H1 (cell line): ENCODE measurements around the gene DIDO1. TPM values are rescaled to one million over a fixed set of nuclear protein-coding genes. Genes with fewer than 3 reads are reported as not detected.

ENCODE experiments used
- ASH2L ChIP-seq: fragments of 200-600, 300-600 bp; sonication (generic); IDR thresholded peaks from one replicate; pipeline ENCODE4 v1.7.1; 2017; ENCODE audit warnings: low read length
- EP300 ChIP-seq, 2 experiments: IDR thresholded peaks; 1 replicate in 1 of 2; 2 replicates in 1 of 2; pipeline ENCODE4 v1.6.1; 2011 to 2012; ENCODE audit warnings: low read depth in 2 of 2, low read length in 2 of 2, mild to moderate bottlenecking in 2 of 2, borderline replicate concordance in 1 of 2, inconsistent platforms in 1 of 2, moderate library complexity in 1 of 2
- KDM1A ChIP-seq: fragments of 200-600, 300-600 bp; sonication (generic); IDR thresholded peaks from 2 replicates; pipeline ENCODE4 v1.7.1; 2016; ENCODE audit warnings: mild to moderate bottlenecking, low read length, borderline replicate concordance
- TAF7 ChIP-seq: optimal IDR thresholded peaks from 2 replicates; pipeline ENCODE3; 2011; ENCODE audit warnings: low read depth, mild to moderate bottlenecking, inconsistent platforms, low read length, moderate library complexity, borderline replicate concordance
- polyA plus RNA-seq, 7 experiments: library from polyadenylated mRNA; depleted of rRNA in 3 of 7; stranded (reverse) in 5 of 7; unstranded in 2 of 7; fragments of >200 nt in 5 of 7; fragments of 200-250 nt in 2 of 7; gene quantifications; 1 replicate in 5 of 7; 2 replicates in 1 of 7; 4 replicates in 1 of 7; pipeline versions ENCODE4 v1.2.1 to v1.2.3, GENCODE V29; 2011 to 2013; ENCODE audit warnings: missing spikeins in 2 of 7, mixed read lengths in 2 of 7
- total RNA-seq: library from RNA; stranded (reverse); fragmentation: NEBNext Ultra II Directional; extraction: Animal tissue kit (Norgen Biotek cat#: 25700); gene quantifications from 2 replicates; pipeline ENCODE4 v1.2.1, GENCODE V29; 2021
- TF ChIP-seq, protein P1 (sequence below): fragments of 300-600 bp; sonication (generic); IDR thresholded peaks from 2 replicates; pipeline ENCODE4 v1.7.1; 2012; ENCODE audit warnings: low read length, moderate library complexity, mild to moderate bottlenecking, inconsistent platforms; ENCODE audit not compliant: insufficient replicate concordance
- TF ChIP-seq, protein P2 (sequence below), 3 experiments: IDR thresholded peaks; 1 replicate in 2 of 3; 2 replicates in 1 of 3; pipeline versions ENCODE4 v1.5.1 to v1.6.1; 2011; ENCODE audit warnings: low read length in 3 of 3, mild to moderate bottlenecking in 3 of 3, inconsistent platforms in 2 of 3, low read depth in 1 of 3, moderate library complexity in 1 of 3; ENCODE audit not compliant: insufficient read depth in 1 of 3; ENCODE audit errors: control extremely low read depth in 1 of 3

DIDO1 gene
- total and polyA plus RNA-seq, 2 of the 8 experiments (the other 6 are each of a cell fraction or from before 2014, with no cell fraction given), result 53.6 to 82.8 TPM

DNA sequence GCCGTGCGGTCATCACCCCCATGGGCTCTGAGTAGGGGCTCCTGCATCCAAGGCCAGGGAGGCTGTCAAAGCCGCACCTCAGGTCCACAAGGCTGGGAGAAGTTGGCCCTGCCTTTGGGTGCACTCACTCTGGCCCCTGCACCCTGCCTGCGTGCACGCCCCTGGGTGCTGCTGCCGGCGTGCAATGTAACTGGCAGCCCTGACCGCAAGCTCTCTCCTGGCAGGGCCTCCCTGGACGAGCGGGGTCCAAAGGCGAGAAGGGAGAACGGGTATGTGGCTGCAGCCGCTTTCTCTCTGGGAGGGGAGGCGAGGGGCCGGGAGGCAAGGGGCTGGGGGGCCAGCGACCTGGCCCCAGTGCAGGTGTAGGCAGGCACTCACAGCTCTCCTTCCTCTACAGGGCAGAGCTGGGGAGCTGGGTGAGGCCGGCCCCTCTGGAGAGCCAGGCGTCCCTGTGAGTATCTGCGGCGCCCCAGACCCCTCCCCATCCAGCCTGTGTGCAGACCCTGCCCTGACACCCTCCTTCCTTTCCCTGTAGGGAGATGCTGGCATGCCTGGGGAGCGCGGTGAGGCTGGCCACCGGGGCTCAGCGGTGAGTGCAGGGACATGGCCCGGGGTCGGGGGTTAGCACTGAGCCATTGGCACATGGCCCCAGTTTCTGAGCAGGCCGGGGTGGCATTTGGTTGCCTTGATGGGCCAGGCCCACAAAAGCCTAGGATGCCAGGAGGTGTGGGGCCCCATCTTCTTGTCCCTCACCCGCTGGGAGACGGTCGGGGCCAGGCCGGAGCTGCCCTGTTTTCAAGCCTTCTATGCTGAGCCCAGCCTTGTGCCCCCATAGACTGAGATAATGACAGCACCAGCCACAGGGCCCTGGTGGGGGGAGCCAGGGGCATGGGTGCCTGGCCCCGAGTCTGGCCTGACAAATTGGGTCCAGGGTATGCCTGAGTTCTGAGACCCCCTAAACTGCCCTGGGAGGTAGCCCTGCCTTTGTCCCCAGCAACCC, 96.8 kb downstream of the DIDO1 start (continued):
- TF ChIP-seq, protein P1, sequence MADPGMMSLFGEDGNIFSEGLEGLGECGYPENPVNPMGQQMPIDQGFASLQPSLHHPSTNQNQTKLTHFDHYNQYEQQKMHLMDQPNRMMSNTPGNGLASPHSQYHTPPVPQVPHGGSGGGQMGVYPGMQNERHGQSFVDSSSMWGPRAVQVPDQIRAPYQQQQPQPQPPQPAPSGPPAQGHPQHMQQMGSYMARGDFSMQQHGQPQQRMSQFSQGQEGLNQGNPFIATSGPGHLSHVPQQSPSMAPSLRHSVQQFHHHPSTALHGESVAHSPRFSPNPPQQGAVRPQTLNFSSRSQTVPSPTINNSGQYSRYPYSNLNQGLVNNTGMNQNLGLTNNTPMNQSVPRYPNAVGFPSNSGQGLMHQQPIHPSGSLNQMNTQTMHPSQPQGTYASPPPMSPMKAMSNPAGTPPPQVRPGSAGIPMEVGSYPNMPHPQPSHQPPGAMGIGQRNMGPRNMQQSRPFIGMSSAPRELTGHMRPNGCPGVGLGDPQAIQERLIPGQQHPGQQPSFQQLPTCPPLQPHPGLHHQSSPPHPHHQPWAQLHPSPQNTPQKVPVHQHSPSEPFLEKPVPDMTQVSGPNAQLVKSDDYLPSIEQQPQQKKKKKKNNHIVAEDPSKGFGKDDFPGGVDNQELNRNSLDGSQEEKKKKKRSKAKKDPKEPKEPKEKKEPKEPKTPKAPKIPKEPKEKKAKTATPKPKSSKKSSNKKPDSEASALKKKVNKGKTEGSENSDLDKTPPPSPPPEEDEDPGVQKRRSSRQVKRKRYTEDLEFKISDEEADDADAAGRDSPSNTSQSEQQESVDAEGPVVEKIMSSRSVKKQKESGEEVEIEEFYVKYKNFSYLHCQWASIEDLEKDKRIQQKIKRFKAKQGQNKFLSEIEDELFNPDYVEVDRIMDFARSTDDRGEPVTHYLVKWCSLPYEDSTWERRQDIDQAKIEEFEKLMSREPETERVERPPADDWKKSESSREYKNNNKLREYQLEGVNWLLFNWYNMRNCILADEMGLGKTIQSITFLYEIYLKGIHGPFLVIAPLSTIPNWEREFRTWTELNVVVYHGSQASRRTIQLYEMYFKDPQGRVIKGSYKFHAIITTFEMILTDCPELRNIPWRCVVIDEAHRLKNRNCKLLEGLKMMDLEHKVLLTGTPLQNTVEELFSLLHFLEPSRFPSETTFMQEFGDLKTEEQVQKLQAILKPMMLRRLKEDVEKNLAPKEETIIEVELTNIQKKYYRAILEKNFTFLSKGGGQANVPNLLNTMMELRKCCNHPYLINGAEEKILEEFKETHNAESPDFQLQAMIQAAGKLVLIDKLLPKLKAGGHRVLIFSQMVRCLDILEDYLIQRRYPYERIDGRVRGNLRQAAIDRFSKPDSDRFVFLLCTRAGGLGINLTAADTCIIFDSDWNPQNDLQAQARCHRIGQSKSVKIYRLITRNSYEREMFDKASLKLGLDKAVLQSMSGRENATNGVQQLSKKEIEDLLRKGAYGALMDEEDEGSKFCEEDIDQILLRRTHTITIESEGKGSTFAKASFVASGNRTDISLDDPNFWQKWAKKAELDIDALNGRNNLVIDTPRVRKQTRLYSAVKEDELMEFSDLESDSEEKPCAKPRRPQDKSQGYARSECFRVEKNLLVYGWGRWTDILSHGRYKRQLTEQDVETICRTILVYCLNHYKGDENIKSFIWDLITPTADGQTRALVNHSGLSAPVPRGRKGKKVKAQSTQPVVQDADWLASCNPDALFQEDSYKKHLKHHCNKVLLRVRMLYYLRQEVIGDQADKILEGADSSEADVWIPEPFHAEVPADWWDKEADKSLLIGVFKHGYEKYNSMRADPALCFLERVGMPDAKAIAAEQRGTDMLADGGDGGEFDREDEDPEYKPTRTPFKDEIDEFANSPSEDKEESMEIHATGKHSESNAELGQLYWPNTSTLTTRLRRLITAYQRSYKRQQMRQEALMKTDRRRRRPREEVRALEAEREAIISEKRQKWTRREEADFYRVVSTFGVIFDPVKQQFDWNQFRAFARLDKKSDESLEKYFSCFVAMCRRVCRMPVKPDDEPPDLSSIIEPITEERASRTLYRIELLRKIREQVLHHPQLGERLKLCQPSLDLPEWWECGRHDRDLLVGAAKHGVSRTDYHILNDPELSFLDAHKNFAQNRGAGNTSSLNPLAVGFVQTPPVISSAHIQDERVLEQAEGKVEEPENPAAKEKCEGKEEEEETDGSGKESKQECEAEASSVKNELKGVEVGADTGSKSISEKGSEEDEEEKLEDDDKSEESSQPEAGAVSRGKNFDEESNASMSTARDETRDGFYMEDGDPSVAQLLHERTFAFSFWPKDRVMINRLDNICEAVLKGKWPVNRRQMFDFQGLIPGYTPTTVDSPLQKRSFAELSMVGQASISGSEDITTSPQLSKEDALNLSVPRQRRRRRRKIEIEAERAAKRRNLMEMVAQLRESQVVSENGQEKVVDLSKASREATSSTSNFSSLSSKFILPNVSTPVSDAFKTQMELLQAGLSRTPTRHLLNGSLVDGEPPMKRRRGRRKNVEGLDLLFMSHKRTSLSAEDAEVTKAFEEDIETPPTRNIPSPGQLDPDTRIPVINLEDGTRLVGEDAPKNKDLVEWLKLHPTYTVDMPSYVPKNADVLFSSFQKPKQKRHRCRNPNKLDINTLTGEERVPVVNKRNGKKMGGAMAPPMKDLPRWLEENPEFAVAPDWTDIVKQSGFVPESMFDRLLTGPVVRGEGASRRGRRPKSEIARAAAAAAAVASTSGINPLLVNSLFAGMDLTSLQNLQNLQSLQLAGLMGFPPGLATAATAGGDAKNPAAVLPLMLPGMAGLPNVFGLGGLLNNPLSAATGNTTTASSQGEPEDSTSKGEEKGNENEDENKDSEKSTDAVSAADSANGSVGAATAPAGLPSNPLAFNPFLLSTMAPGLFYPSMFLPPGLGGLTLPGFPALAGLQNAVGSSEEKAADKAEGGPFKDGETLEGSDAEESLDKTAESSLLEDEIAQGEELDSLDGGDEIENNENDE, result no peak
- TF ChIP-seq EP300 (IDR thresholded peaks at IDR 0.05; ENCODE audit: borderline replicate concordance in 1 of 2, low read depth in 2 of 2, low read length in 2 of 2), result no peak
- no peak for TF ChIP-seq TAF7
- TF ChIP-seq ASH2L, result no peak
- no peak for TF ChIP-seq KDM1A
- TF ChIP-seq, protein P2, sequence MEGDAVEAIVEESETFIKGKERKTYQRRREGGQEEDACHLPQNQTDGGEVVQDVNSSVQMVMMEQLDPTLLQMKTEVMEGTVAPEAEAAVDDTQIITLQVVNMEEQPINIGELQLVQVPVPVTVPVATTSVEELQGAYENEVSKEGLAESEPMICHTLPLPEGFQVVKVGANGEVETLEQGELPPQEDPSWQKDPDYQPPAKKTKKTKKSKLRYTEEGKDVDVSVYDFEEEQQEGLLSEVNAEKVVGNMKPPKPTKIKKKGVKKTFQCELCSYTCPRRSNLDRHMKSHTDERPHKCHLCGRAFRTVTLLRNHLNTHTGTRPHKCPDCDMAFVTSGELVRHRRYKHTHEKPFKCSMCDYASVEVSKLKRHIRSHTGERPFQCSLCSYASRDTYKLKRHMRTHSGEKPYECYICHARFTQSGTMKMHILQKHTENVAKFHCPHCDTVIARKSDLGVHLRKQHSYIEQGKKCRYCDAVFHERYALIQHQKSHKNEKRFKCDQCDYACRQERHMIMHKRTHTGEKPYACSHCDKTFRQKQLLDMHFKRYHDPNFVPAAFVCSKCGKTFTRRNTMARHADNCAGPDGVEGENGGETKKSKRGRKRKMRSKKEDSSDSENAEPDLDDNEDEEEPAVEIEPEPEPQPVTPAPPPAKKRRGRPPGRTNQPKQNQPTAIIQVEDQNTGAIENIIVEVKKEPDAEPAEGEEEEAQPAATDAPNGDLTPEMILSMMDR (IDR thresholded peaks at IDR 0.05; ENCODE audit: control extremely low read depth in 1 of 3, insufficient read depth in 1 of 3, low read depth in 1 of 3, low read length in 3 of 3), result no peak
